Stimulated activated CD8-positive, alpha-beta memory T cell treated with anti-CD3 and anti-CD28 coated beads, Interleukin-12 subunit alpha, Interleukin-12 subunit beta, amount 100 ng/mL, for 1 hour (primary cell): Measurements from ENCODE around the gene NDUFB4.
"Not testable (repeated sequence)": the region's sequence is repeated elsewhere in the genome, so short reads cannot be mapped to it uniquely, and the experiment has no call there.

Source experiments
- DNase-seq: peaks from one replicate; pipeline ENCODE4 v3.0.0-alpha.2; 2020; ENCODE audit warnings: low read depth

NDUFB4 gene

GRCh38 chr3:120637851-120638559 is 41.9 kb downstream of the NDUFB4 start:
- DNase-seq = no peak

GRCh38 chr3:120638820-120639219 is 42.7 kb downstream of the NDUFB4 start:
- not testable (repeated sequence) for DNase-seq

- DNase-seq = no peak
Measured at GRCh38 chr3:120640231-120640630, 44.1 kb downstream of the NDUFB4 start.

- no peak for DNase-seq
Measured at GRCh38 chr3:120641696-120642246, 45.6 kb downstream of the NDUFB4 start.

- DNase-seq = no peak
Measured at GRCh38 chr3:120642368-120642948, 46.3 kb downstream of the NDUFB4 start.

GRCh38 chr3:120645083-120645845 is 49.1 kb downstream of the NDUFB4 start:
- no peak for DNase-seq

GRCh38 chr3:120646771-120647432 is 50.8 kb downstream of the NDUFB4 start:
- no peak for DNase-seq

- no peak for DNase-seq
Measured at GRCh38 chr3:120648290-120648689, 52.2 kb downstream of the NDUFB4 start.

GRCh38 chr3:120649830-120650233 is 53.7 kb downstream of the NDUFB4 start:
- no peak for DNase-seq

GRCh38 chr3:120650311-120650710 is 54.2 kb downstream of the NDUFB4 start:
- DNase-seq = no peak
